HUES48 (cell line): ENCODE results near the gene RNPS1.

Experiments
- H3K27ac ChIP-seq: one replicate; pipeline ENCODE4 v1.7.0; 2013; ENCODE audit warnings: low read depth, low read length, inconsistent platforms
- H3K27me3 ChIP-seq: 2 replicates; pipeline ENCODE4 v1.6.1; 2013; ENCODE audit warnings: mild to moderate bottlenecking, low read length; ENCODE audit not compliant: control insufficient read depth, insufficient read depth
- H3K36me3 ChIP-seq: 2 replicates; pipeline ENCODE4 v1.6.1; 2013; ENCODE audit warnings: low read length; ENCODE audit not compliant: control insufficient read depth, insufficient read depth
- H3K4me1 ChIP-seq: 2 replicates; pipeline ENCODE4 v1.6.1; 2013; ENCODE audit warnings: mild to moderate bottlenecking, low read length; ENCODE audit not compliant: control insufficient read depth, insufficient read depth
- H3K4me3 ChIP-seq: 2 replicates; pipeline ENCODE4 v1.5.1; 2013; ENCODE audit warnings: mild to moderate bottlenecking, low read depth, low read length
- H3K9ac ChIP-seq: 2 replicates; pipeline ENCODE4 v1.6.1; 2013; ENCODE audit warnings: mild to moderate bottlenecking, low read depth, low read length, moderate library complexity
- H3K9me3 ChIP-seq: 2 replicates; pipeline ENCODE4 v1.6.1; 2013; ENCODE audit warnings: low read length; ENCODE audit not compliant: control insufficient read depth, insufficient read depth

RNPS1 gene

DNA sequence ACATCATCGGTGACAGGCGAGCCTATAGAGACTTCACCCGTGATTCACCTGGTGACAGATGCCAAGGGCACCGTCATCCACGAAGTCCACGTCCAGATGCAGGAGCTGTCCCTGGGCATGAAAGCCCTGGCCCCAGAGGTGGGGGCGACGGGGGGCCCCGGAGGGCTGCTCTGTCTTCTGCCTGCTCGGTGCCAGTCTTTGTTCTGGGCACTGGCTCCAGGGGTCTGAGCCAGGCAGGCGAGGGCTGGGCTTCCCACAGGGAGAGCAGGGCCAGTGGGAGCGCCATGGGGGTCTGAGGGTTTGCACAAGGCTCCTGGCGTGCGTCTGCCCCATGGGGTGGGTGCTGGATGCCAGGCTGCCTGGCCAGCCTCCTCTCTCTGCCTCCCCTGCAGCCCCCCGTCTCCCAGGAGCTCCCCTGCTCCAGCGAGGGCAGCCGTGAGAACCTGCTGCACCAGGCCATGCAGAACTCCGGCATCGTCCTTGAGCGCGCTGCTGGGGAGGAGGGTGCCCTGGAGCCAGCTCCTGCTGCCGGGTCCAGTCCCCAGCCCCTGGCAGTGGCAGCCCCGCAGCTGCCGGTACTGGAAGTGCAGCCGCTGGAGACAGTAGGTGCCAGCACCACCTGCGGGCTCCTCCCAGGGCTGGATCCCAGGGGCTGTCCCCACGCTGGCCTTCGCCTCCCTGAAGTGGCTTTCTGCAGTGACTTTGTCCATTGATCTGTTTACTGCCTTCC is 34.7 kb downstream of the RNPS1 start:
- H3K4me1 ChIP-seq: no peaks in the 10 kb centered on the region
- no peak overlapping the region for H3K4me3 ChIP-seq
- H3K27me3 ChIP-seq: peaks cover 20% of the 10 kb centered on the region
- H3K9ac ChIP-seq: no peak overlapping the region
- peaks cover 65% of the 10 kb centered on the region for H3K36me3 ChIP-seq
- no peaks in the 10 kb centered on the region for H3K9me3 ChIP-seq
- H3K27ac ChIP-seq: no peak overlapping the region

DNA sequence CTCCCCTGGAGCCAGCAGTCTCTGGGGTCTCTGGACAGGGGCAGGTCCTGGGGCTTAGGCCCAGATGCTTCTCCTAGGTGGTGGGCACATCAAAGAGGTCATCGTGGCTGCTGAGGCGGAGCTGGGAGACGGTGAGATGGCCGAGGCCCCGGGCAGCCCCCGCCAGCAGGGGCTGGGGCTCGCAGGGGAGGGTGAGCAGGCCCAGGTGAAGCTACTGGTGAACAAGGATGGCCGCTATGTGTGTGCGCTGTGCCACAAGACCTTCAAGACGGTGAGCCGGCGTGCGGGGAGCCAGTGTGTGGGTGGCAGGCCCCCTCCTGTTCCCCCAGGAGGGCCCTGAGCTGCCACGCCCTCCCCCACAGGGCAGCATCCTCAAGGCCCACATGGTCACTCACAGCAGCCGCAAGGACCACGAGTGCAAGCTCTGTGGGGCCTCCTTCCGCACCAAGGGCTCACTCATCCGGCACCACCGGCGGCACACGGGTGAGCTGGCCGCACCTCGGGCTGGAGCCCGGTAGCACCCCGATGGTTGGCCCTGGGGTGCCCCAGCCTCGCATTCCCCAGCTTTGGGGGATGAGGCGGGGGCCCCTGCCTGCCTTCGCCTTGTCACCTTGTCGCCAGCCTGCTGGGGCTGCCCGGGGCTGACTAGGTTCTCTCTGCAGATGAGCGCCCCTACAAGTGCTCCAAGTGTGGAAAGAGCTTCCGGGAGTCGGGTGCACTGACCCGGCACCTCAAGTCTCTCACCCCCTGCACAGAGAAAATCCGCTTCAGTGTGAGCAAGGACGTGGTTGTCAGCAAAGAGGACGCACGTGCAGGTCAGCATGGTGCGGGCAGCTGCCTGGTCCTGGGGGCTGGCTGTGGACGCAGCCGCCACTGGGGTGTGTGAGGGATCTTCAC is 35.6 kb downstream of the RNPS1 start:
- H3K4me1 ChIP-seq: no peaks in the 10 kb centered on the region
- H3K9me3 ChIP-seq: no peaks in the 10 kb centered on the region
- H3K4me3 ChIP-seq: no peak overlapping the region
- peaks cover 67% of the 10 kb centered on the region for H3K36me3 ChIP-seq
- no peak overlapping the region for H3K27ac ChIP-seq
- no peak overlapping the region for H3K9ac ChIP-seq
- peaks cover 11% of the 10 kb centered on the region for H3K27me3 ChIP-seq

DNA sequence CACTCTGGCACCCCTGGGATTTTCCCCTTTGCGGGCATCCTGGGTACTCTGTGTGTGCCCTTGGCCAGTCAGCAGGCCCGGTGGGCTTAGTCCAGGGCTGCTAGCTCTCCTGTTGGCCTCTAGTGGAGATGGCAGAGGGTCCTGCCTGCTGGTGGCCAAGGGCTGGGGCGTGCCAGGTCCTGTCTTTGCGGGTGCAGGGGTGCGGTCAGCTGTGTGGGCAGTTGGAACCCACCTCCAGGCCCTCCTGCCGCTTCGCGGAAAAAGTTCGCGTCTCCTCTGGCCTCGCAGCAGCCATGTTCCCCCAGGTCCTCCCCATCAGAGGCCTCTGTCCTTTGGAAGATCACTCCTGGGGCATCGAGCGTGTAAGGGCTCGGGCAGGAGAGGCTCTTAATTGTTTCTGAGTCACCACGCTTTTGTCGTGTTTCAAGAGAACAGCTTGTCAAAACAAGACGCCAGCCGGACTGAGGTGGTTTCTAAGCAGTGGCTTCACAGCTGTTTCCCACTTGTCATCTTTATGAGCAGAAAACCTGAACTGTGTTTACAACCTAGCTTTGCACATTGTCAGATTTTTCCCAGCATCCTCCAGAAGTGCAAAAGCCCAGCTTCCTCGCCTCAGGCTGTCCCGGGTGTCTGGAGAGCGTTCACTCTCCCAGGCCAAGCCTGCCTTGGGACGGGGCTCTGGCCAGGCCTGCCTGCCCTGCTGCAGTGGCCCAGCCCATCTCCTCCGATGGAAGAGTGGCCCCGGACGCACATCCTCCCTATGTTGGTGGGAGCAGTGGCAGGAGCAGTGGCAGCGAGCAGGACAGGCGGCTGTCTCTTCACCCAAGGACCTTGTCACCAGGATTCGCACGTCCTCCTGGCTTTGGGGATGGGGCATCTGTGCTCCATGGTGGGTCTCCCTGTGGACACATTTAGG is 36.7 kb downstream of the RNPS1 start:
- Histone ChIP-seq H3K9me3 (no peaks in the 10 kb centered on the region), H3K27me3 (peaks cover under 1% of the 10 kb centered on the region; the same call in 1 of the 2 replicates), H3K9ac (no peak overlapping the region), H3K36me3 (peaks cover 67% of the 10 kb centered on the region), H3K27ac (no peak overlapping the region), H3K4me1 (no peaks in the 10 kb centered on the region), H3K4me3 (no peak overlapping the region)

GRCh38 chr16:2230376-2230775 is 37.5 kb downstream of the RNPS1 start:
- no peak overlapping the region for H3K4me3 ChIP-seq
- no peak overlapping the region for H3K9ac ChIP-seq
- H3K9me3 ChIP-seq: no peaks in the 10 kb centered on the region
- peaks cover 64% of the 10 kb centered on the region for H3K36me3 ChIP-seq
- H3K27me3 ChIP-seq: no peaks in the 10 kb centered on the region
- no peak overlapping the region for H3K27ac ChIP-seq
- H3K4me1 ChIP-seq: no peaks in the 10 kb centered on the region

DNA sequence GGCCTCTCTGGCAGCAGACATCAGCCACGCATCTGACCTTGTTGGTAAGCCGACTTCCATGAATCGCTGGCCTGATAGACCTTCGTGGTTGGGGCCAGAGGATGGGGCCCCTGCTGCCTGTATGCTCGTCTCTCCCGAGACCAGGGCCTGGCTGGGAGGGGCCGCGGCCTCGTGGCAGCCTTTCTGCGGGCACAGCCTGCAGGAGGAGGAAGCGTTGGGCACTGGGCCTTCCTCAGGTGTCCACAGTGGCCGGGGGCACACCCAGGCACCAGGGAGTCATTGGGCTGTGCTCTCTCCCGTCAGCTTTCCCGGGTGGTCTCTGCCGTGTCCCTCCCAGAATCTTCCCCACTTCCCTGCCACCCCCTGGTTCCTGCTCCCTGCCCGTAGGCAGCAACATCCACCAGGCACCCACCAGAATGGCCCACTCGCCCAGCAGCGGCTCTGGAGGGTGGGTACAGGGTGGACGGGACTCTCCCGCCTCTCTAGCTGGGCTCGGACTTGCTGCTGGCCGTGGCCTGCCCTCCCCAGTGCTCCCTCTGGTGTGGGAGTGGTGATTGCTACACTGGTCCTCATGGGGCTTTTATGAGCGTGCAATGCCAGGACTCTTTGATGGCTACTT is 38.2 kb downstream of the RNPS1 start:
- Histone ChIP-seq H3K4me3 (no peak overlapping the region), H3K27ac (no peak overlapping the region), H3K9me3 (no peaks in the 10 kb centered on the region), H3K4me1 (no peaks in the 10 kb centered on the region), H3K9ac (no peak overlapping the region), H3K27me3 (no peaks in the 10 kb centered on the region), H3K36me3 (peaks cover 58% of the 10 kb centered on the region)

DNA sequence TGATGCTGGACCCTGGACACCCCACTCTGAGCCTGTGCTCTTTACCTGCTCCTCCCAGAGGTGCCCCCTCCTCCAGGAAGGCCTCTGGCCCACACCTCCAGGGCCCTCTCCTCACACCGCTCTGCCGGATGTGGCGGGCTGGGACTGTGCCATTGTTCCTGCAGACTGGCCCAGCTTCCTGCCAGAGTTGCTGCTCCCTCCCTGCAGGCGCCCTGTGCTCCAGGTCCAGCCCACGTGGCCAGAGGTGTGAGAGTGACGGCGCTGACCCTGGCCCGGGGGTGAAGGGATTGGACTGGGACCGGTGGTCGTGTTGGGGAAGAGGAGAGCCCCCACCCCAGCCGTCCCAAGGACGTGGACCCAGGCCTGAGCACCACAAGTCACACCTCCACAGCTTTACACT is 38.8 kb downstream of the RNPS1 start:
- no peak overlapping the region for H3K4me3 ChIP-seq
- H3K27me3 ChIP-seq: no peaks in the 10 kb centered on the region
- no peak overlapping the region for H3K27ac ChIP-seq
- H3K4me1 ChIP-seq: no peaks in the 10 kb centered on the region
- peaks cover 54% of the 10 kb centered on the region for H3K36me3 ChIP-seq
- no peak overlapping the region for H3K9ac ChIP-seq
- H3K9me3 ChIP-seq: no peaks in the 10 kb centered on the region

DNA sequence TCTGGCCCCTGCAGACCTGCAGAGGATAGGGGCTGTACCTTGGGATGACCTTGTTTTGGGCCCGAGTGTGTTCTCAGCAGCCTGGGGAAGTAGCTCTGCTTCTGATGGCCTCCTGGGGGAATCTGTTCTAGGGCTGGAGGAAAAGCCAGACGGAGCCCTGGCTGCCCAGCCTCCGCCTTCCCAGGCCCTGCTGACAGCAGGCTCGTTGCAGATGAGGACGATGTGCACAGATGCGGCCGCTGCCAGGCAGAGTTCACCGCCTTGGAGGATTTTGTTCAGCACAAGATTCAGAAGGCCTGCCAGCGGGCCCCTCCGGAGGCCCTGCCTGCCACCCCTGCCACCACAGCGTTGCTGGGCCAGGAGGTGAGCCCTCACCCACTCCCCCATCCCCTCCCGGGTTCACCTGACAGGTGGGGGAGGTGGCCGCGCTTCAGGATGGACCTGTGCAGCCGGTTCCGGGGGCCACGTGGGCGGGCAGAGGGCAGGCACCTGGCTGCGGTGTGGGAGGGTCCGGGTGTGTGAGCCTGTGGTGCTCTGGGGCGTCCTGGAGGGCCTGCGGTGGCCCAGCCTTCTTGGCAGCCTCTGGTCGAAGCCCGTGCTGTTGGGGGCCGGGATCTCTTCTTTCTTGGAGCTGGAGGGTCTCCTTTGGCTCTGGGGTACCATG is 39.6 kb downstream of the RNPS1 start:
- Histone ChIP-seq H3K4me1 (no peaks in the 10 kb centered on the region), H3K9me3 (no peaks in the 10 kb centered on the region), H3K36me3 (peaks cover 46% of the 10 kb centered on the region), H3K27ac (no peak overlapping the region), H3K9ac (no peak overlapping the region), H3K4me3 (no peak overlapping the region), H3K27me3 (no peaks in the 10 kb centered on the region)

DNA sequence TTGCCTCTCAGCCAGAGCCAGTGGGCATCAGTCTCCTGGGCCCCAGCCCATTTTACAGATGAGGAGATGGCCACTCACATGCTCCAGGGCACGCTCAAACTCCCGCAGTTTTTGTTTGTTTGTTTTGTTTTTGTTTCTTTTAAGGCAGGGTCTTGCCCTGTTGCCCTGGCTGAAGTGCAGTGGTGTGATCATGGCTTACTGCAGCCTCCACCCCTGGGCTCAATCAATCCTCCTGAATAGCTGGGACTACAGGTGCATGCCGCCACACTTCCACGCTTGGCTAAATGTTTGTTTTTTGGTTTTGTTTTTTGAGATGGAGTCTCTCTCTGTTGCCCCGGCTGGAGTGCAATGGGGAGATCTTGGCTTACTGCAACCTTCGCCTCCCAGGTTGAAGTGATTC is 41.0 kb downstream of the RNPS1 start:
- Histone ChIP-seq H3K27ac (no peak overlapping the region), H3K9ac (no peak overlapping the region), H3K4me1 (no peaks in the 10 kb centered on the region)

DNA sequence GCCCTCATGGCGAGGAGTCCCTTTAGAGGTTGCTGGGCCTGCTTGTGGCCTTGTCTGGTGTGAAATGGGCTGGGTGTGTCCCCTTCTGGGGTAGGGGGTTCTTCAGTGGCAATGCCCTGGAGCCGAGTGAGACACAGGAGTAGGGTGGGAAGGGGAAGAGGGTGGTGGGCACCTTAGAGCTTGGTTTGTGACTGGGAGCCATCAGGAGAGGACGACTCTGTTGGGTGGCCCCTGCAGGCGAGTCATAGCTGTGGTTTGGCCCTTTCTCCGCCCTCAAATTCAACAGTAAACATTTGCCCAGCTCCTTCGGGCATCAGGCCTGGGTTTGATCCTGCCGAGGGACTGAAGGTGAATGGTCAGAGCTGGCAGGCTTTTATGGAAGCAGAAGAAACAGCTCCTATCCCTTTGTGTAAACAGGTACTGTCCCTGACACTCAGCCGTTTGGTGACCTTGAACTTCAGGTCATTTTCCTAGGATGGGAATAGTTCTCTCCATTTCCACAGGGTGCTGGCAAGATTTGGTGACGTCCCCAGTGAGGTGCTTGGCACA is 41.6 kb downstream of the RNPS1 start:
- no peaks in the 10 kb centered on the region for H3K27me3 ChIP-seq
- no peak overlapping the region for H3K4me3 ChIP-seq
- H3K9ac ChIP-seq: no peak overlapping the region
- no peaks in the 10 kb centered on the region for H3K4me1 ChIP-seq
- H3K9me3 ChIP-seq: no peaks in the 10 kb centered on the region
- H3K36me3 ChIP-seq: peaks cover 26% of the 10 kb centered on the region
- no peak overlapping the region for H3K27ac ChIP-seq

More for the DNA sequence above, 41.0 kb downstream of the RNPS1 start:
- no peaks in the 10 kb centered on the region for H3K9me3 ChIP-seq
- no peaks in the 10 kb centered on the region for H3K27me3 ChIP-seq
- no peak overlapping the region for H3K4me3 ChIP-seq
- H3K36me3 ChIP-seq: peaks cover 32% of the 10 kb centered on the region
